HEK293 (cell line): Measurements from ENCODE around the gene SHISA6.

Source experiments
- GLI2 ChIP-seq: fragments of 450-650 bp; formaldehyde crosslinking; IDR thresholded peaks from 2 replicates; pipeline ENCODE4; 2017; ENCODE audit warnings: missing biosample characterization, missing genetic modification characterization, low read depth, borderline replicate concordance
- GLI4 ChIP-seq: fragments of 450-650 bp; formaldehyde crosslinking; IDR thresholded peaks from 2 replicates; pipeline ENCODE4 v1.5.1; 2016; ENCODE audit warnings: missing biosample characterization, missing genetic modification characterization
- HOXC10 ChIP-seq: sonication (generic); formaldehyde crosslinking; IDR thresholded peaks from 2 replicates; pipeline ENCODE4 v1.8.1; 2023; ENCODE audit warnings: mild to moderate bottlenecking, missing genetic modification reagents
- ZBTB20 ChIP-seq: fragments of 450-650 bp; formaldehyde crosslinking; IDR thresholded peaks from 2 replicates; pipeline ENCODE4 v1.5.1; 2016; ENCODE audit warnings: missing biosample characterization, missing genetic modification characterization
- ZNF112 ChIP-seq: fragments of 450-650 bp; formaldehyde crosslinking; IDR thresholded peaks from 2 replicates; pipeline ENCODE4 v1.5.0; 2017; ENCODE audit warnings: missing biosample characterization, missing genetic modification characterization
- ZNF24 ChIP-seq: fragments of 450-650 bp; formaldehyde crosslinking; IDR thresholded peaks from 2 replicates; pipeline ENCODE4 v1.5.1; 2016; ENCODE audit warnings: missing biosample characterization, missing genetic modification characterization
- ZNF473 ChIP-seq: fragments of 450-650 bp; formaldehyde crosslinking; IDR thresholded peaks from 2 replicates; pipeline ENCODE4 v1.5.1; 2017; ENCODE audit warnings: missing biosample characterization, missing genetic modification characterization
- ZNF777 ChIP-seq: fragments of 450-650 bp; formaldehyde crosslinking; IDR thresholded peaks from 2 replicates; pipeline ENCODE4 v1.5.1; 2017; ENCODE audit warnings: missing biosample characterization, missing genetic modification characterization, borderline replicate concordance
- TF ChIP-seq, protein P1 (sequence below): fragments of 450-650 bp; formaldehyde crosslinking; IDR thresholded peaks from 2 replicates; pipeline ENCODE4 v1.5.1; 2016; ENCODE audit warnings: missing biosample characterization, missing genetic modification characterization
- TF ChIP-seq, protein P2 (sequence below): fragments of 450-650 bp; formaldehyde crosslinking; conservative IDR thresholded peaks from 2 replicates; pipeline ENCODE4 v1.5.1; 2016; ENCODE audit warnings: low read depth, missing biosample characterization, missing genetic modification characterization
- TF ChIP-seq, protein P3 (sequence below): fragments of 450-650 bp; formaldehyde crosslinking; IDR thresholded peaks from 2 replicates; pipeline ENCODE4 v1.5.1; 2016; ENCODE audit warnings: missing biosample characterization, missing genetic modification characterization
- TF ChIP-seq, protein P4 (sequence below): fragments of 450-650 bp; formaldehyde crosslinking; IDR thresholded peaks from 2 replicates; pipeline ENCODE4 v1.5.1; 2016; ENCODE audit warnings: missing biosample characterization, missing genetic modification characterization
- TF ChIP-seq, protein P5 (sequence below): fragments of 450-650 bp; formaldehyde crosslinking; IDR thresholded peaks from 2 replicates; pipeline ENCODE4 v1.5.1; 2016; ENCODE audit warnings: missing biosample characterization, missing genetic modification characterization

DNA sequence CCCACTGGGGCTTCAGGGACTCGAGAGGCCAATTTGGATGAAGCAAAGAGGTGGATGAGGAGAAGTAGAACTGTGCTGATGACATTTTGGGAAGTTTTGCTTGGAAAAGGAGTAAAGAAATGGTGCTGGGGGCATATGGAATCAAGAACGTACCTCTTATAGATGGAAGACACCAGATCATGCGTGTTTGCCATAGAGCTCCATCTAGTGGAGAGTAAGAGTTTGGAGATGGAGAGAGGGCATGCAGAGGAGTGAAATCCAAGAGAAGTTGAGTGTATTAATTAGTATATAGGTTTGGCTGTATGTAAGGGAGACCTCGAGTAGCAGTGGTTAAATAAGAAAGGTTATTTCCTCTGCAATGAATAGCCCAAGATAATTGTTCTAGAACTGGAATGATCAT lies 56.0 kb downstream of the SHISA6 start:
- TF ChIP-seq, protein P1, sequence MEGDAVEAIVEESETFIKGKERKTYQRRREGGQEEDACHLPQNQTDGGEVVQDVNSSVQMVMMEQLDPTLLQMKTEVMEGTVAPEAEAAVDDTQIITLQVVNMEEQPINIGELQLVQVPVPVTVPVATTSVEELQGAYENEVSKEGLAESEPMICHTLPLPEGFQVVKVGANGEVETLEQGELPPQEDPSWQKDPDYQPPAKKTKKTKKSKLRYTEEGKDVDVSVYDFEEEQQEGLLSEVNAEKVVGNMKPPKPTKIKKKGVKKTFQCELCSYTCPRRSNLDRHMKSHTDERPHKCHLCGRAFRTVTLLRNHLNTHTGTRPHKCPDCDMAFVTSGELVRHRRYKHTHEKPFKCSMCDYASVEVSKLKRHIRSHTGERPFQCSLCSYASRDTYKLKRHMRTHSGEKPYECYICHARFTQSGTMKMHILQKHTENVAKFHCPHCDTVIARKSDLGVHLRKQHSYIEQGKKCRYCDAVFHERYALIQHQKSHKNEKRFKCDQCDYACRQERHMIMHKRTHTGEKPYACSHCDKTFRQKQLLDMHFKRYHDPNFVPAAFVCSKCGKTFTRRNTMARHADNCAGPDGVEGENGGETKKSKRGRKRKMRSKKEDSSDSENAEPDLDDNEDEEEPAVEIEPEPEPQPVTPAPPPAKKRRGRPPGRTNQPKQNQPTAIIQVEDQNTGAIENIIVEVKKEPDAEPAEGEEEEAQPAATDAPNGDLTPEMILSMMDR = no peak
- TF ChIP-seq GLI4 (tag by site-specific recombination) = no peak
- no peak for TF ChIP-seq HOXC10 (CRISPR knock-in tag)
- TF ChIP-seq, protein P2, sequence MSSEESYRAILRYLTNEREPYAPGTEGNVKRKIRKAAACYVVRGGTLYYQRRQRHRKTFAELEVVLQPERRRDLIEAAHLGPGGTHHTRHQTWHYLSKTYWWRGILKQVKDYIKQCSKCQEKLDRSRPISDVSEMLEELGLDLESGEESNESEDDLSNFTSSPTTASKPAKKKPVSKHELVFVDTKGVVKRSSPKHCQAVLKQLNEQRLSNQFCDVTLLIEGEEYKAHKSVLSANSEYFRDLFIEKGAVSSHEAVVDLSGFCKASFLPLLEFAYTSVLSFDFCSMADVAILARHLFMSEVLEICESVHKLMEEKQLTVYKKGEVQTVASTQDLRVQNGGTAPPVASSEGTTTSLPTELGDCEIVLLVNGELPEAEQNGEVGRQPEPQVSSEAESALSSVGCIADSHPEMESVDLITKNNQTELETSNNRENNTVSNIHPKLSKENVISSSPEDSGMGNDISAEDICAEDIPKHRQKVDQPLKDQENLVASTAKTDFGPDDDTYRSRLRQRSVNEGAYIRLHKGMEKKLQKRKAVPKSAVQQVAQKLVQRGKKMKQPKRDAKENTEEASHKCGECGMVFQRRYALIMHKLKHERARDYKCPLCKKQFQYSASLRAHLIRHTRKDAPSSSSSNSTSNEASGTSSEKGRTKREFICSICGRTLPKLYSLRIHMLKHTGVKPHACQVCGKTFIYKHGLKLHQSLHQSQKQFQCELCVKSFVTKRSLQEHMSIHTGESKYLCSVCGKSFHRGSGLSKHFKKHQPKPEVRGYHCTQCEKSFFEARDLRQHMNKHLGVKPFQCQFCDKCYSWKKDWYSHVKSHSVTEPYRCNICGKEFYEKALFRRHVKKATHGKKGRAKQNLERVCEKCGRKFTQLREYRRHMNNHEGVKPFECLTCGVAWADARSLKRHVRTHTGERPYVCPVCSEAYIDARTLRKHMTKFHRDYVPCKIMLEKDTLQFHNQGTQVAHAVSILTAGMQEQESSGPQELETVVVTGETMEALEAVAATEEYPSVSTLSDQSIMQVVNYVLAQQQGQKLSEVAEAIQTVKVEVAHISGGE (tag by site-specific recombination) = no peak
- TF ChIP-seq ZNF24 (tag by site-specific recombination) = no peak
- no peak for TF ChIP-seq GLI2
- no peak for TF ChIP-seq ZNF112
- TF ChIP-seq, protein P3, sequence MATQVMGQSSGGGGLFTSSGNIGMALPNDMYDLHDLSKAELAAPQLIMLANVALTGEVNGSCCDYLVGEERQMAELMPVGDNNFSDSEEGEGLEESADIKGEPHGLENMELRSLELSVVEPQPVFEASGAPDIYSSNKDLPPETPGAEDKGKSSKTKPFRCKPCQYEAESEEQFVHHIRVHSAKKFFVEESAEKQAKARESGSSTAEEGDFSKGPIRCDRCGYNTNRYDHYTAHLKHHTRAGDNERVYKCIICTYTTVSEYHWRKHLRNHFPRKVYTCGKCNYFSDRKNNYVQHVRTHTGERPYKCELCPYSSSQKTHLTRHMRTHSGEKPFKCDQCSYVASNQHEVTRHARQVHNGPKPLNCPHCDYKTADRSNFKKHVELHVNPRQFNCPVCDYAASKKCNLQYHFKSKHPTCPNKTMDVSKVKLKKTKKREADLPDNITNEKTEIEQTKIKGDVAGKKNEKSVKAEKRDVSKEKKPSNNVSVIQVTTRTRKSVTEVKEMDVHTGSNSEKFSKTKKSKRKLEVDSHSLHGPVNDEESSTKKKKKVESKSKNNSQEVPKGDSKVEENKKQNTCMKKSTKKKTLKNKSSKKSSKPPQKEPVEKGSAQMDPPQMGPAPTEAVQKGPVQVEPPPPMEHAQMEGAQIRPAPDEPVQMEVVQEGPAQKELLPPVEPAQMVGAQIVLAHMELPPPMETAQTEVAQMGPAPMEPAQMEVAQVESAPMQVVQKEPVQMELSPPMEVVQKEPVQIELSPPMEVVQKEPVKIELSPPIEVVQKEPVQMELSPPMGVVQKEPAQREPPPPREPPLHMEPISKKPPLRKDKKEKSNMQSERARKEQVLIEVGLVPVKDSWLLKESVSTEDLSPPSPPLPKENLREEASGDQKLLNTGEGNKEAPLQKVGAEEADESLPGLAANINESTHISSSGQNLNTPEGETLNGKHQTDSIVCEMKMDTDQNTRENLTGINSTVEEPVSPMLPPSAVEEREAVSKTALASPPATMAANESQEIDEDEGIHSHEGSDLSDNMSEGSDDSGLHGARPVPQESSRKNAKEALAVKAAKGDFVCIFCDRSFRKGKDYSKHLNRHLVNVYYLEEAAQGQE (tag by site-specific recombination) = no peak
- TF ChIP-seq, protein P4, sequence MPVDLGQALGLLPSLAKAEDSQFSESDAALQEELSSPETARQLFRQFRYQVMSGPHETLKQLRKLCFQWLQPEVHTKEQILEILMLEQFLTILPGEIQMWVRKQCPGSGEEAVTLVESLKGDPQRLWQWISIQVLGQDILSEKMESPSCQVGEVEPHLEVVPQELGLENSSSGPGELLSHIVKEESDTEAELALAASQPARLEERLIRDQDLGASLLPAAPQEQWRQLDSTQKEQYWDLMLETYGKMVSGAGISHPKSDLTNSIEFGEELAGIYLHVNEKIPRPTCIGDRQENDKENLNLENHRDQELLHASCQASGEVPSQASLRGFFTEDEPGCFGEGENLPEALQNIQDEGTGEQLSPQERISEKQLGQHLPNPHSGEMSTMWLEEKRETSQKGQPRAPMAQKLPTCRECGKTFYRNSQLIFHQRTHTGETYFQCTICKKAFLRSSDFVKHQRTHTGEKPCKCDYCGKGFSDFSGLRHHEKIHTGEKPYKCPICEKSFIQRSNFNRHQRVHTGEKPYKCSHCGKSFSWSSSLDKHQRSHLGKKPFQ = no peak
- TF ChIP-seq, protein P5, sequence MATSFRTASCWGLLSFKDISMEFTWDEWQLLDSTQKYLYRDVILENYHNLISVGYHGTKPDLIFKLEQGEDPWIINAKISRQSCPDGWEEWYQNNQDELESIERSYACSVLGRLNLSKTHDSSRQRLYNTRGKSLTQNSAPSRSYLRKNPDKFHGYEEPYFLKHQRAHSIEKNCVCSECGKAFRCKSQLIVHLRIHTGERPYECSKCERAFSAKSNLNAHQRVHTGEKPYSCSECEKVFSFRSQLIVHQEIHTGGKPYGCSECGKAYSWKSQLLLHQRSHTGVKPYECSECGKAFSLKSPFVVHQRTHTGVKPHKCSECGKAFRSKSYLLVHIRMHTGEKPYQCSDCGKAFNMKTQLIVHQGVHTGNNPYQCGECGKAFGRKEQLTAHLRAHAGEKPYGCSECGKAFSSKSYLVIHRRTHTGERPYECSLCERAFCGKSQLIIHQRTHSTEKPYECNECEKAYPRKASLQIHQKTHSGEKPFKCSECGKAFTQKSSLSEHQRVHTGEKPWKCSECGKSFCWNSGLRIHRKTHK (tag by site-specific recombination) = no peak
- TF ChIP-seq ZNF473 (tag by site-specific recombination) = no peak
- no peak for TF ChIP-seq ZNF777 (tag by site-specific recombination)
- no peak for TF ChIP-seq ZBTB20 (tag by site-specific recombination)
